Vagina (tissue), 2 donors: ENCODE data around the gene IL23A. TPM values are rescaled to one million over a fixed set of nuclear protein-coding genes. Genes with fewer than 3 reads are reported as not detected.
A peak's percentile ranks its signal among the peaks of the same experiment; 100 is the strongest.

Experiments
- DNase-seq, 2 donors: peaks; one replicate each; pipeline ENCODE4 v3.0.0-alpha.2; 2017; ENCODE audit errors: extremely low spot score in 2 of 2
- H3K27ac ChIP-seq: fragments of 200-600 bp; sonication (generic); one replicate; pipeline ENCODE4 v1.5.1; 2019
- H3K27me3 ChIP-seq: fragments of 200-600 bp; sonication (generic); one replicate; pipeline ENCODE4 v1.5.1; 2019
- H3K36me3 ChIP-seq, 2 donors: fragments of 200-600 bp; sonication (generic); one replicate each; pipeline ENCODE4 v1.5.1; 2017 to 2019
- H3K4me1 ChIP-seq: fragments of 200-600 bp; sonication (generic); one replicate; pipeline ENCODE4 v1.5.1; 2019
- H3K4me3 ChIP-seq, 2 donors: fragments of 200-600 bp; sonication (generic); 1 replicate in 1 of 2; 2 replicates in 1 of 2; pipeline ENCODE4 v1.5.1; 2016 to 2019
- H3K9me3 ChIP-seq: fragments of 200-600 bp; sonication (generic); one replicate; pipeline ENCODE4 v1.5.1; 2019
- CTCF ChIP-seq, 3 experiments: fragments of 450-650 bp in 2 of 3; fragments of 200-600 bp in 1 of 3; sonication (generic) in 1 of 3; IDR thresholded peaks; one replicate each; pipeline ENCODE4 v1.5.1; 2017 to 2019; ENCODE audit warnings: antibody characterized with exemption in 3 of 3, mild to moderate bottlenecking in 2 of 3, moderate library complexity in 2 of 3
- POLR2A ChIP-seq, 2 donors: fragments of 450-650 bp; IDR thresholded peaks; one replicate each; pipeline ENCODE4 v1.6.1; 2017; ENCODE audit warnings: antibody characterized with exemption in 2 of 2, mild to moderate bottlenecking in 2 of 2, moderate library complexity in 2 of 2
- POLR2AphosphoS5 ChIP-seq, 2 donors: sonication (generic); formaldehyde crosslinking; IDR thresholded peaks; one replicate each; pipeline ENCODE4 v1.9.0; 2017; ENCODE audit warnings: antibody characterized with exemption in 2 of 2, mild to moderate bottlenecking in 2 of 2, low read depth in 1 of 2; ENCODE audit not compliant: insufficient read depth in 1 of 2
- intact Hi-C: fragments of 100-400 bp; cut with DNase I; formaldehyde crosslinking; loops from one replicate; pipeline ENCODE4 v1.15.1; 2023
- total RNA-seq: library from RNA; depleted of rRNA; stranded (reverse); fragments of >200 nt; gene quantifications from one replicate; pipeline ENCODE4 v1.2.3, GENCODE V29; 2016

The IL23A gene
- total RNA-seq, result not detected

- no peak for TF ChIP-seq POLR2AphosphoS5 (IDR thresholded peaks at IDR 0.05; ENCODE audit: insufficient read depth in 1 of 2, low read depth in 1 of 2)
- TF ChIP-seq POLR2A (IDR thresholded peaks at IDR 0.05), result no peak
- TF ChIP-seq CTCF (IDR thresholded peaks at IDR 0.05), result no peak
- H3K4me3 ChIP-seq, result no peak within 1 kb of the TSS
- intact Hi-C loops, result no loop called here
- peaks cover 6% of the 10 kb centered on the region for H3K4me1 ChIP-seq
- H3K9me3 ChIP-seq, result no peaks in the 10 kb centered on the region
- no peaks in the 10 kb centered on the region for H3K27me3 ChIP-seq
- peaks cover 0 to 18% of the 10 kb centered on the region in 2 donors for H3K36me3 ChIP-seq
- H3K27ac ChIP-seq, result no peak within 1 kb of the TSS
- no peak for DNase-seq
Measured at GRCh38 chr12:56338308-56339157, at the start of gene IL23A. Gene IL23A (plus strand): TSS chr12:56338884. CDS start chr12:56339045, 161 bp downstream.

- Histone ChIP-seq H3K27ac (no peak overlapping the region), H3K4me1 (peaks cover 48% of the 10 kb centered on the region), H3K36me3 (no peaks in the 10 kb centered on the region), H3K27me3 (no peaks in the 10 kb centered on the region), H3K9me3 (no peaks in the 10 kb centered on the region), H3K4me3 (no peak overlapping the region)
- intact Hi-C loops, result no loop called here
- TF ChIP-seq POLR2A (IDR thresholded peaks at IDR 0.05) (no peak), POLR2AphosphoS5 (IDR thresholded peaks at IDR 0.05; ENCODE audit: insufficient read depth in 1 of 2, low read depth in 1 of 2) (no peak), CTCF (IDR thresholded peaks at IDR 0.05) (no peak)
- no peak for DNase-seq
Measured at GRCh38 chr12:56293795-56294194, 44.9 kb upstream of the IL23A start.

- Histone ChIP-seq H3K27me3 (no peaks in the 10 kb centered on the region), H3K36me3 (no peaks in the 10 kb centered on the region), H3K27ac (no peak overlapping the region), H3K4me1 (peaks cover 65% of the 10 kb centered on the region), H3K4me3 (no peak overlapping the region), H3K9me3 (no peaks in the 10 kb centered on the region)
- DNase-seq, result no peak
- TF ChIP-seq POLR2AphosphoS5 (IDR thresholded peaks at IDR 0.05; ENCODE audit: insufficient read depth in 1 of 2, low read depth in 1 of 2) (no peak), CTCF (IDR thresholded peaks at IDR 0.05) (no peak), POLR2A (IDR thresholded peaks at IDR 0.05) (no peak)
- intact Hi-C loops, result no loop called here
Measured at GRCh38 chr12:56296295-56296694, 42.4 kb upstream of the IL23A start.

- no peak overlapping the region for H3K4me3 ChIP-seq
- TF ChIP-seq CTCF (IDR thresholded peaks at IDR 0.05), result no peak
- no peak for TF ChIP-seq POLR2AphosphoS5 (IDR thresholded peaks at IDR 0.05; ENCODE audit: insufficient read depth in 1 of 2, low read depth in 1 of 2)
- no peak for TF ChIP-seq POLR2A (IDR thresholded peaks at IDR 0.05)
- intact Hi-C loops, result no loop called here
- no peak for DNase-seq
- peaks cover 66% of the 10 kb centered on the region for H3K4me1 ChIP-seq
- no peaks in the 10 kb centered on the region for H3K36me3 ChIP-seq
- H3K27ac ChIP-seq, result no peak overlapping the region
- no peaks in the 10 kb centered on the region for H3K27me3 ChIP-seq
- H3K9me3 ChIP-seq, result no peaks in the 10 kb centered on the region
Measured at GRCh38 chr12:56297400-56297799, 41.3 kb upstream of the IL23A start.

- peak overlapping the region; percentile 84 for H3K27ac ChIP-seq
- TF ChIP-seq CTCF (IDR thresholded peaks at IDR 0.05), result no peak
- TF ChIP-seq POLR2A (IDR thresholded peaks at IDR 0.05), result no peak
- no peak for TF ChIP-seq POLR2AphosphoS5 (IDR thresholded peaks at IDR 0.05; ENCODE audit: insufficient read depth in 1 of 2, low read depth in 1 of 2)
- no peaks in the 10 kb centered on the region for H3K36me3 ChIP-seq
- H3K27me3 ChIP-seq, result no peaks in the 10 kb centered on the region
- H3K4me3 ChIP-seq, result peak overlapping the region; percentile 75 to 96
- intact Hi-C loops, result no loop called here
- H3K9me3 ChIP-seq, result no peaks in the 10 kb centered on the region
- DNase-seq, result no peak
- peaks cover 57% of the 10 kb centered on the region for H3K4me1 ChIP-seq
Measured at GRCh38 chr12:56298828-56299227, 39.9 kb upstream of the IL23A start.
